ENCODE results near the gene SLIT1.

SLIT1 gene

DNA sequence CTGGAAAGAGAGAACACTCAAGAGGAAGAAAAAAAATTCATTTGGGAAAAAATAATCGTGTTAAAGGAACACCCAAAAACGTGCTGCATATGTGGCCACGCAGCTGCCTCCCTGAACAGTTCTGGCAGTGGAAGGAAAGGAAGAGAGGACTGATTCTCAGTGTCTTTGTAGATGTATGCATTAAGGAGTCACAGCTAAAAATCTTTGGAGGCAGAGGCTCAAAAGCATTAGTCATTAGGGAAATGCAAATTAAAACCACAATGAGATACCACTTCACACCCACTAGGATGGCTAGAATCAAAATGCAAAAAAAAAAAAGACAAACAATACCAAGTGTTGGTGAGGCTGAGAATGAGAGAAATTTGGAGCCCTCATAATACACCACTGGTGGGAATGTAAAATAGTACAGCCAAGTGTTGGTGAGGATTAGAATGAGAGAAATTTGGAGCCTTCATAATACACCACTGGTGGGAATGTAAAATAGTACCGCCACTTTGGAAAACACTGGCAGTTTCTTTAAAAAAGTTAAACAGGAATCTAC, 134.7 kb downstream of the SLIT1 start:
- no peak for TF ChIP-seq POLR2A (IDR thresholded peaks at IDR 0.05; ENCODE audit: low read depth, low read length)
- no peak for FAIRE-seq
- DNase-seq (ENCODE audit: insufficient read length, low spot score), result no peak

DNA sequence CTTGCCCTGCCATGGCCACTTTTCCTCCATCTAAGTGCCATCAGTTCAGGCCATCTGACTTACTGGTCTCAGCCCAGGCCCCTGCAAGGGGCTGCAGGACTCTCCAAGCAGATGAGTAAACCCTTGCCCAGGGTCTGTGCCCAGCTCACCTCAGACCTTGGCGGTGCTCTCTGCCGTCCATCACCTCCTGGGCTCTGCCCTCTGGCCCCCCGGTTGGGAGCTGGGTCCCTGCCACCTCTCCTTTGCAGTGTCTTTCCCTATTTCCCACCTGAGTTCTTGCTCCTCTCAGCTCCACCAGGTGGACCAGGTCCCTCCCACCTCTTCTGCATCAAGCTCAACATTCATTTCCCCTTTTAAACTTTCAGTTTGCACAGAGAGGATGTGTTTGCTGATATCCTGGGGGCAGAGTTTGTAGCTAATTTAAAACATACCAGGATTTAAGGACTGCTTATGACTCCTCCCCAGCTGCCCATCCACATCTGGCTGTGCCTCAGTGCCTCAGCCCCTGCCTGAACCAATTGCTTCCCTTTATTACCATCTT, 135.5 kb downstream of the SLIT1 start:
- TF ChIP-seq POLR2A (IDR thresholded peaks at IDR 0.05; ENCODE audit: low read depth, low read length), result no peak
- DNase-seq (ENCODE audit: insufficient read length, low spot score) (no peak), FAIRE-seq (no peak)

DNA sequence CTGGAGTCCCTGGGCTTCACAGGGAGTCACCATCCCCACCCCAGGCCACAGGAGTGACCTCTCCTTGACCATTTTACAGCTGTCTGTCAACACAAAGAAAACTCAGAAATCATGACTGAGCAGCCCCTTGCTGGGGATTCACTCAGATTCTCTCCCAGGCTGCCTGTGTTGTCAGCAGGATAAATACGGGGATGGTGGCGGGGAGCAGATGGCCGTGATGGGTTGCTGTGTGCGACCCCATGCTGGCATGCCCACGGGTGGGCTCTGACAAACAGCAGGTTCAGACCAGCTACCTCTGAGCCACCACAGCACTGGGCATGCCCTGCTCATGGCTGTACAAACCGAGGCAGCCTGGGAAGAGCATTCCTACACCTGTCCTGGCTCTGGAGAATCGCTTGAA, 136.1 kb downstream of the SLIT1 start:
- DNase-seq (ENCODE audit: insufficient read length, low spot score) (no peak), FAIRE-seq (no peak)
- TF ChIP-seq POLR2A (IDR thresholded peaks at IDR 0.05; ENCODE audit: low read depth, low read length), result no peak

DNA sequence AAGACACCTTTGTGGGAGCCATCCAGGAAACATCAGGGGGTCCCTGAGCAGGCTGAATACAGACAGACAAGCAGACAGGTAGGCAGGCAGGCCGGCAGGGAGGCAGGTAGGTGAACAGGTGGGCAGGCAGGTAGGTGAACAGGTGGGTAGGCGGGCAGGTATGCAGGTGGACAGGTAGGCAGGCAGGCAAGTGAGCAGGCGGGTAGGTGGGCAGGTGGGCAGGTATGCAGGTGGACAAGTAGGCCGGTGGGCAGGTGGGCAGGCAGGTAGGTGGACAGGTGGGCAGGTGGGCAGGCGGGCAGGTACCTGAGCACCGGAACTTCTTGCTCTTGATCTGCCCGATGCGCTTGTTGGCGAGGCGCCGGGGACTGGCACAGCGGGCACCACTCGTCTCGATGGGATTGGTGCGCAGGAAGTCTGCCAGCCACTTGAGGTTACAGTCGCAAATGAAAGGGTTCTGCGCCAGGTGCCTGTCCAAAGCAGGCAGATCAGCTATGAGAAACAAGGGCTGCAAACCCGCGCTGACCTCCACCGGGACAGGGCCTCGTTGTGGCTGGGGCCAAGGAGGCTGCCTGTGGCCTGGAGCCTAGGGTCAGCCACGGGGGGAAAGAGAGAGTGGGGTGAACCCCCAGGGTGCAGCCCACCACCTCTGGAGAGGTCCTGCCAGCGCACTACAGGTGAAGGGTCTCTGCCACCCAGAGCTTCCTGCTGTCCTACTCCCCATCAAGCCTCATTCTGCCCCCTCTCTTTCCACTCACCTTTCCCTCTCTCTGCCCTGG, 136.9 kb downstream of the SLIT1 start:
- TF ChIP-seq POLR2A (IDR thresholded peaks at IDR 0.05; ENCODE audit: low read depth, low read length), result no peak
- no peak for DNase-seq (ENCODE audit: insufficient read length, low spot score)
- FAIRE-seq, result no peak

DNA sequence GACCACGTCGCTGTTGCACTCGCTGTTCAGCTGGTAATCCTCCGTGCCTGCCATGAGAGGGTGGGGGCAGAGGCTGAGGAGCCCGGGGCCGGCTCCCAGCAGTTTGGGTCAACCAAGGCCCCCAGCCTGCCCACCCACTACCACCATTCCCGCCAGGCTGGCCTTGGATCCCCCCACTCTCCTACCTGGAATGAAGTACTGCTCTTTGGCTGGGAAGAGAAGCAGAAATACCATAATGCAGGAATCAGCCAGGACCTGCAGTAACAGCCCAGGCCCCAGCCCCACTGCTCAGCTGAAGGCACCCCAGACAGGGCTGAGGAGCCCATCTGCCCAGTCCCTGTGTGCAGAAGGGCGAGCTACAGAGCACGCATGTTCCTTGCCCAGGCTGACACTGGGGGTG, 138.0 kb downstream of the SLIT1 start:
- DNase-seq (ENCODE audit: insufficient read length, low spot score) (no peak), FAIRE-seq (no peak)
- no peak for TF ChIP-seq POLR2A (IDR thresholded peaks at IDR 0.05; ENCODE audit: low read depth, low read length)

DNA sequence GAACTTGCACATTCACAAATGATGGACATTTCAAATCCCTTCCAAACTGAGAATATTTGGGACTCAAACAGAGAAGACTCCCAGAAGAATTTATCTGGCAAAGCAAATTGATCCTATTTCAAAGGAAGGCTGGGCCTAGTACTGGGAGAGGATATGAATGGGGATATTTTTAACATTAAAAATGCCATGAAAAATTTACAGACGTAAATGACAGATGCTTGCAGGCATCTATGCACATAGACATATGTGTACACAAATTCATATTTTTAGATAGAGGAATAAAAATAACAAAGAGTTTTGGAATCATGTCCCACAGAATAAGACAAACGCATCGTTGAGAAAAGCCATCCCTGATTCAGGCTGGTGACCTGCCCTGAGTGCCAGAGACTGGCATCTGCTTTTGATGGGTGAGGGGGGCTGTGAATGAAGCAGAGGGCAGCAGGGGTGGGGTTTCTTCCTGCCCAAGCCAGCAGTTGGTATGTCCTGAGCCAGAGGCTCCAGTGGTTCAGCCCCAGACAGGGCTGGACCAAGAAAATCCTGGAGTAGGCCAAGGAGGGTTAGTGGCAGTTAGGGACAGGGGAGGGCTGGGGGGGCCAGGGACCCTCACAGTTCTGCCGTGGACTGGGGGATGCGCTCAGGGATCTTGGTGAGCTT, 138.5 kb downstream of the SLIT1 start:
- FAIRE-seq, result no peak
- DNase-seq (ENCODE audit: insufficient read length, low spot score), result no peak
- no peak for TF ChIP-seq POLR2A (IDR thresholded peaks at IDR 0.05; ENCODE audit: low read depth, low read length)

DNA sequence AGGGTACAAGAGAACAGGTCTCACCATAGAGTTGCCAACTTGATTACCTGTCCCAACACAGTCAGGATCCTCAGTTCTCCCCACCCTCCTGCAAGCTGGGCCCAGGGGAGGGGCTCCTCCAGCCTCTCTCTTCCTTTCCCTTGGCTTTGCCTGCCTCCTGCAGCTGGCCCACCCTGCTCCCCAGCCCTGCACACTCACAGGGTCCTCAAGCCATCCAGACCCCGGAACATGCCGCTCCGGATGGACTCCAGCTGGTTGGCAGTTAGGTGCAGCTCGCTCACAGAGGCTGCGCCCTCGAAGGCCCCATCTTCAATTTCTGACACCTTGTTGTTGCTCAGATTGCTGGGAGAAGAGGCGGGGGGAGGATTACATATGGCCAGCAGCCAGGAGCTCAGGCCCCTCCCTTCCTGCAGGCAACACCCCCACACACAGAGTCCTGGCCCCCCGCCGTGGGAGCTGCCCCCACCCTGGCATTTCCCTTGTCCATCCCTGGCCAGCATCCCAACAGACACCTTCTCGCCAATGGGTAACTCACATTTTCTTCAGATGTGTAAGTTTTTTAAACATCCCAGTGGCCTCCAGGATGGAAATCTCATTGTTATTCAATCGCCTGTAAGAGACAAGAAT, 139.2 kb downstream of the SLIT1 start:
- TF ChIP-seq POLR2A (IDR thresholded peaks at IDR 0.05; ENCODE audit: low read depth, low read length), result no peak
- DNase-seq (ENCODE audit: insufficient read length, low spot score) (no peak), FAIRE-seq (no peak)

DNA sequence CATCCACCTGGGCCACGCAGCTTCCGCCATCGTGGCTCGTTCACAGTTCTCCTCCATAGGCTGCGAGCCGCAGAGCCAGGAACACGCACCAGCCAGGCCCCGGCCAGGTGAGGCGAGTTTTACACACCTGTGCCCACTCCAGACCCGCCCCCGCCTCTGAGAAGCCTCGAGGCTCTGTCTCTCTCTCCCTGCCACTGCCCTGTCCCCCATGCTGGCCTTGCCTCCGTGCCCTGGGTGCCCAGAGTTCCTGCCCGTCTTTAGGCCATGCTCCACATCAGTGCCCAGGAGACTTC, 142.2 kb downstream of the SLIT1 start:
- FAIRE-seq (no peak), DNase-seq (ENCODE audit: insufficient read length, low spot score) (no peak)
- TF ChIP-seq POLR2A (IDR thresholded peaks at IDR 0.05; ENCODE audit: low read depth, low read length), result no peak

DNA sequence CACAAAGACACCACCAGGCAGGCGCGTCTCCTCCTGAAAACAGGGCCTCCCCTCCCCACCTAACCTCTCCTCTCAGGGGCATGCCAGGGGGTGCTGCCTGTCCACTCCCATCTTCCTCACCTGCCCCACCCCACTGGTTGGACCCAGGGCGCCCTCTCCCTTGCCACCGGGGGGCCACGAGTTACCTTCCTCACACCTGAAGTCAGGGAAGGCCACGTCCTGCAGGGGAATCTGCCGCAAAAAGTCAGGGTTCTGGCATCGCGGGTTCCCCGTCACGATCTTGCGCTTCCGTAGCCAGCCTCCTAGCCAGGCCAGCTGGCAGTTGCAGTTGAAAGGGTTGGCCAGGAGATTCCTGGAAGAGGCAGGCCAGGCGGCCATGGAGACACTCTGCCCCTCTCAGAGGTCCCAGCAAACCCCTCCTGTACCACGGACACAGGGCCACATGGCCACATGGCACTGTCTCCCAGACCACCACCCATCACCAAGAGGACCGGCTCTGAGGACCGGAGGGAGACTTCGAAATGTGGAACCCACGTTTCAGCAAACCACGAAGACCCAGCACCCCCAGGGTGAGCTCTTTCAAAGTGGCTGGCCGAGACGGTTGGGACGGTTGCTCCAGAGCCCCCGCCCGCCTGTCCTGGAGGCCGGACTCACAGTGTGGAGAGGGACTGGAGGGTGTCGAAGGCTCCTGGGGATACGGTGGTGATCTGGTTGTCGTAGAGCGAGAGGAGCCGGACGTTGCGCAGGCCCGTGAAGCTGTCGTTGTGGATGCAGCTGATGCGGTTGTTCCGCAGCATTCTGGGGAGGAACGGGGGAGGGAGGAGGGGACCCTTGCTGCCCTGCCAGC, 142.8 kb downstream of the SLIT1 start:
- TF ChIP-seq POLR2A (IDR thresholded peaks at IDR 0.05; ENCODE audit: low read depth, low read length), result no peak
- DNase-seq (ENCODE audit: insufficient read length, low spot score) (no peak), FAIRE-seq (no peak)

DNA sequence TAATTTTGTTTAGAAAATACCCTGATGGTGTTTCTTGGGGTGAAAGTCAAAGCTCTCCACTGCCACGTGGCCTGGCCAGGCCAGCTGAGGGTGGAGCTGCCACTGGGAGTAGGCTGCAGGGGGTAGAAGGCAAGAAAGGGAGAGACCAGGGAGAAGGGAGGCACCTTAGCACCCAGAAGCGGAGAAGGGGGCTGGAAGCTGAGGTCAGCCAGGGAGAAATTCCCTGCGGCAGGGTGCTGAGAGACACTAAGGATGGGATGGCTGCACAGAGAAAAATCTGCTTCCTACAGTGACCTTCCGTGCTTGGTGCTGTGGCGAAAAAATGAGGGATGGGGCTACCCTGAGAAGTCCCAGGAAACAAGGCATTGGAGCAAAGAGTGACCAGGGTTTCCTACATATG, 143.7 kb downstream of the SLIT1 start:
- TF ChIP-seq POLR2A (IDR thresholded peaks at IDR 0.05; ENCODE audit: low read depth, low read length), result no peak
- no peak for DNase-seq (ENCODE audit: insufficient read length, low spot score)
- FAIRE-seq, result no peak

DNA sequence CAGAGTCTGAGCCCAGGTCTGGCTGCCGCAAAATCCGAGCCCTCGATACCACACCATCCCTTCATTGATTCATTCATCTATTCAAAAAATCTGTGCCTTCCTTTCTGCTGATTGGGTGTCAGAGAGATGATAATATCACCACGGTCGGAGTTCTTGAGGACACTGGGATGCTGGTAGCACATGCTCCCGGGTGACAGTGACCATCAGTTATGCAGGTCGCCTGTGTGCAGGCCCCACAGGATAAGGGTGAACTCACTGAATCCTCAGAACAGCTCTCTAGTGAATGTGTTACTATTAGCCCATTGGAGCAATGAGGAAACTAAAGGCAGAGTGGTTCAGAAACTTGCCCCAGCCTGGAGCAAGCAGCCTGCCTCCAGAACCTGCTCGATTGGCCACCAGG, 145.1 kb downstream of the SLIT1 start:
- TF ChIP-seq POLR2A (IDR thresholded peaks at IDR 0.05; ENCODE audit: low read depth, low read length), result no peak
- DNase-seq (ENCODE audit: insufficient read length, low spot score) (no peak), FAIRE-seq (no peak)

DNA sequence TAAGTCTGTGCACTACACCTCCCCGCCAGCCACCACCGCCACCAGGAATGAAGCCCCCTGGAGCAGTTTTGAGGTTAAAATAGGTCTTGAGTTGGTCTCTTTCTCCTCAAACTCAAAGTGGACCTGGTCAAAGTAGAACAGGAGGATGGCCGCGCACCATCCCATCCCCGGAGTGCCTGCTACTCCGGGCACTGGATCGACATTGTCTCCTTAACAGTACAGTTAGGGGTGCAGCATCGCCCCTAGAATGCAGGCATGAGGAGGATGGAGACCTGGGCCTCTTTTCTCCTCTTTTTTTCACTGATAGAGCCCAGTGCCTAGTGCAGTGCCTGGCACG, 145.5 kb downstream of the SLIT1 start:
- no peak for FAIRE-seq
- no peak for TF ChIP-seq POLR2A (IDR thresholded peaks at IDR 0.05; ENCODE audit: low read depth, low read length)
- DNase-seq (ENCODE audit: insufficient read length, low spot score), result no peak

DNA sequence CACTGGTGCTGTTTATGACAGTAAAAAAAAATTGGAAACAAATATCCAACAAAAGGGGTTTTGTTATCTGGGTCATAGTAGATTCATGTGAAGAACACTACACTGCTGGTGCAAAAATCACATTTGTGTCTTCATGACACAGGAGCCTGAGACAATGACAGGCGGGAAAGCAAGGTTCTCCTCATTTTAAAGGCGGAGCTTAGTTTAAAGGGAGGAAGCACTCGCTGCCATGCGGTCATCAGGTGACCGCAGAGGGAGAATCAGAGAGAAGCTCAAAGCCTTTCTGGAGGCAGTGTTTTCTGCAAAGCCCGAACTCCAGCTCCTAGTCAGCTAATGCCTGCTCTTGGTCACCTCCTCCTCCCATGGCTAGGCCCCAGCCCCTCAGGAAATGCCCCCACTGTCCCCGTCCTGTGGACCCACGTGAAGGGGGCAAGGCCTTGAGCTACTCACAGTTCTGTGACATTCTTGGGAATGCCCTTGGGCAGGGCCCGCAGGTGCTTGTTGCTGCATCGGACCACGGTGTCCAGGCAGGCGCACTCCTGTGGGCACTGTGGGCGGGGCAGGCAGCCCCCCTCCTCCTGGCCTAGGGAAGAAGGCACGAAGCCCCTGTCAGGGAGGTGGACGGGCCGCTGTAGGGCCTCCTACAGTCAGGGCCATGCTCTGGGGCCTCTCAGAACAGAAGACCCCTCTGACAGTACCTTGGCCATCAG, 146.1 kb downstream of the SLIT1 start:
- FAIRE-seq, result no peak

More for the DNA sequence above, 146.1 kb downstream of the SLIT1 start:
- DNase-seq (ENCODE audit: insufficient read length, low spot score), result no peak
- TF ChIP-seq POLR2A (IDR thresholded peaks at IDR 0.05; ENCODE audit: low read depth, low read length), result no peak
